H1 (cell line): ENCODE data around the gene OSBP2.

ENCODE experiments used
- BACH1 ChIP-seq: IDR thresholded peaks from 2 replicates; pipeline ENCODE4 v1.6.1; 2012; ENCODE audit warnings: low read length, improper control_type of control experiment
- CBX8 ChIP-seq: fragments of 300-800, 300-1000 bp; sonication (generic); IDR thresholded peaks from 2 replicates; pipeline ENCODE4 v1.7.1; 2016; ENCODE audit warnings: low read depth, low read length, borderline replicate concordance
- CTCF ChIP-seq, 3 experiments: IDR thresholded peaks; 1 replicate in 2 of 3; 2 replicates in 1 of 3; pipeline versions ENCODE4 v1.5.1 to v1.6.1; 2011; ENCODE audit warnings: low read length in 3 of 3, mild to moderate bottlenecking in 3 of 3, inconsistent platforms in 2 of 3, low read depth in 1 of 3, moderate library complexity in 1 of 3; ENCODE audit not compliant: insufficient read depth in 1 of 3; ENCODE audit errors: control extremely low read depth in 1 of 3
- HDAC6 ChIP-seq: IDR thresholded peaks from one replicate; pipeline ENCODE4 v1.7.1; 2012; ENCODE audit warnings: low read depth, mild to moderate bottlenecking, inconsistent platforms, low read length, moderate library complexity
- JUN ChIP-seq: IDR thresholded peaks from 2 replicates; pipeline ENCODE4 v1.6.1; 2011; ENCODE audit warnings: low read depth, mild to moderate bottlenecking, improper control_type of control experiment, low read length
- POLR2A ChIP-seq, 2 experiments: IDR thresholded peaks; 1 replicate in 1 of 2; 2 replicates in 1 of 2; pipeline ENCODE4 v1.6.1; 2011; ENCODE audit warnings: low read depth in 2 of 2, low read length in 2 of 2, mild to moderate bottlenecking in 2 of 2; ENCODE audit errors: control extremely low read depth in 1 of 2
- POLR2AphosphoS5 ChIP-seq: IDR thresholded peaks from 2 replicates; pipeline ENCODE4 v1.6.1; 2011; ENCODE audit warnings: low read depth, low read length
- RAD21 ChIP-seq, 2 experiments: IDR thresholded peaks in 1 of 2; conservative IDR thresholded peaks in 1 of 2; 2 replicates each; pipeline ENCODE4 v1.6.1; 2011; ENCODE audit warnings: low read depth in 2 of 2, low read length in 2 of 2, improper control_type of control experiment in 1 of 2, inconsistent platforms in 1 of 2, mild to moderate bottlenecking in 1 of 2, moderate library complexity in 1 of 2
- SP1 ChIP-seq: IDR thresholded peaks from 2 replicates; pipeline ENCODE4 v1.6.1; 2011; ENCODE audit warnings: low read depth, low read length
- SP4 ChIP-seq: IDR thresholded peaks from 2 replicates; pipeline ENCODE4 v1.6.1; 2012; ENCODE audit warnings: low read length, inconsistent platforms
- TBP ChIP-seq: IDR thresholded peaks from 2 replicates; pipeline ENCODE4 v1.6.1; 2011; ENCODE audit warnings: low read depth, low read length, improper control_type of control experiment
- YY1 ChIP-seq: IDR thresholded peaks from 2 replicates; pipeline ENCODE4 v1.6.1; 2011; ENCODE audit warnings: low read depth, mild to moderate bottlenecking, low read length

- no peak for TF ChIP-seq BACH1
- no peak for TF ChIP-seq YY1
- TF ChIP-seq SP4 = no peak
- no peak for TF ChIP-seq CTCF (IDR thresholded peaks at IDR 0.05; ENCODE audit: control extremely low read depth in 1 of 3, insufficient read depth in 1 of 3, low read depth in 1 of 3, low read length in 3 of 3)
- TF ChIP-seq TBP = no peak
- TF ChIP-seq JUN = no peak
- no peak for TF ChIP-seq POLR2AphosphoS5
- no peak for TF ChIP-seq SP1
- TF ChIP-seq POLR2A (IDR thresholded peaks at IDR 0.05; ENCODE audit: control extremely low read depth in 1 of 2, low read depth in 2 of 2, low read length in 2 of 2) = no peak
- TF ChIP-seq CBX8 = no peak
- TF ChIP-seq RAD21 (IDR thresholded peaks at IDR 0.05 in 1 of 2, conservative IDR thresholded peaks at IDR 0.05 in 1 of 2; ENCODE audit: low read depth in 2 of 2, low read length in 2 of 2) = no peak
- TF ChIP-seq HDAC6 = no peak
Measured at GRCh38 chr22:30801695-30802094, 107.0 kb downstream of the OSBP2 start.
